ENCODE data around the gene SERPINI1.

The SERPINI1 gene, protein sequence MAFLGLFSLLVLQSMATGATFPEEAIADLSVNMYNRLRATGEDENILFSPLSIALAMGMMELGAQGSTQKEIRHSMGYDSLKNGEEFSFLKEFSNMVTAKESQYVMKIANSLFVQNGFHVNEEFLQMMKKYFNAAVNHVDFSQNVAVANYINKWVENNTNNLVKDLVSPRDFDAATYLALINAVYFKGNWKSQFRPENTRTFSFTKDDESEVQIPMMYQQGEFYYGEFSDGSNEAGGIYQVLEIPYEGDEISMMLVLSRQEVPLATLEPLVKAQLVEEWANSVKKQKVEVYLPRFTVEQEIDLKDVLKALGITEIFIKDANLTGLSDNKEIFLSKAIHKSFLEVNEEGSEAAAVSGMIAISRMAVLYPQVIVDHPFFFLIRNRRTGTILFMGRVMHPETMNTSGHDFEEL

DNA sequence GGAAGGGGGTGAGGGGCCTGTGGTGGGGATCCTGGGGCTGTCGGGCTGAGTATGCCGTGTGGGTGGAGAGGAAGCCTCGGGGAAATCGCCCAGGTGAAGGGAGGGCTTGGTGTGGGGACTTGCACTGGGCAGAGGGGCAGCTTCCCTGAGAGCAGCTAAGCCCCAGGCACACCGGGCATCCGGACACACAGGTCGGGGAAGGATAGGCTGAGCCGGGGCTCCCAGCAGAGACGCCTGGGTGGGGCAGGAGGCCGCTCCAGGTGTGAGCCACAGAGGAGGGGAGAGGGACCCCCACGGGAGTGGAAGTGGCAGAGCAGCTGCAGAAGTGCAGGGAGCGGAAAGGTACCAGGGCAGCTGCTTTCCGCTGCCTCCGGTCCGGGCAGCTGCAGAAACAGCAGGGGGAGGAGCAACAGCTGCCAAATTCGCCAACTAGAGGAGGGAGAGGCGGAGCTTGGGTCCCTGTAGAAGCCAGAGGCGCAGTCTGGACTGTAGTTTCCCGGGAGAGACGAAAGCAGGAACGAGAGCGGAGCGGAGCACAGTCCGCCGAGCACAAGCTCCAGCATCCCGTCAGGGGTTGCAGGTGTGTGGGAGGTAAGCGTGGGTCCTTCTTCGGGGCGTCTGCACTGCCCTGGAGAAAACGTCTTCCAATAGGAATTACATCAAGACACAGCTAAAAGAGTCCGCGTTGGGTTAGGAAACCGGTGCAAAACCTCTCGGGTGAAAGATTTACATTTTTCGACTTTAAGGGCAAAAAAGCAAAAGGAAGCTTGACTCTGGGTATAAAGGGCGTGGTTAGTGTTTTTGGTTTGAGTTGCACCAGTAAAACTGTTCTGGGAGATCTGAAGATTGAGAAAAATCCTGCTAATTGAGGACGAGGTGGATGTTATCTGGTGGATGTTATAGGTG is at the start of gene SERPINI1:
Gene SERPINI1, plus strand, starts transcription at position 489 of the 906 bp plus-strand sequence. CDS start 53,408 bp downstream, outside the sequence.
- peak; percentile 77 for DNase-seq (ENCODE audit: low spot score)
- ChIA-PET POLR2A (ENCODE audit: low non-redundant PET) (interaction anchor here (0.6 kb wide), 1 partner anchor 77 kb away, joined by 3 read pairs; no protein-coding TSS in a partner anchor), CTCF (no interaction called here)
- TF ChIP-seq, protein P1, sequence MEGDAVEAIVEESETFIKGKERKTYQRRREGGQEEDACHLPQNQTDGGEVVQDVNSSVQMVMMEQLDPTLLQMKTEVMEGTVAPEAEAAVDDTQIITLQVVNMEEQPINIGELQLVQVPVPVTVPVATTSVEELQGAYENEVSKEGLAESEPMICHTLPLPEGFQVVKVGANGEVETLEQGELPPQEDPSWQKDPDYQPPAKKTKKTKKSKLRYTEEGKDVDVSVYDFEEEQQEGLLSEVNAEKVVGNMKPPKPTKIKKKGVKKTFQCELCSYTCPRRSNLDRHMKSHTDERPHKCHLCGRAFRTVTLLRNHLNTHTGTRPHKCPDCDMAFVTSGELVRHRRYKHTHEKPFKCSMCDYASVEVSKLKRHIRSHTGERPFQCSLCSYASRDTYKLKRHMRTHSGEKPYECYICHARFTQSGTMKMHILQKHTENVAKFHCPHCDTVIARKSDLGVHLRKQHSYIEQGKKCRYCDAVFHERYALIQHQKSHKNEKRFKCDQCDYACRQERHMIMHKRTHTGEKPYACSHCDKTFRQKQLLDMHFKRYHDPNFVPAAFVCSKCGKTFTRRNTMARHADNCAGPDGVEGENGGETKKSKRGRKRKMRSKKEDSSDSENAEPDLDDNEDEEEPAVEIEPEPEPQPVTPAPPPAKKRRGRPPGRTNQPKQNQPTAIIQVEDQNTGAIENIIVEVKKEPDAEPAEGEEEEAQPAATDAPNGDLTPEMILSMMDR (conservative IDR thresholded peaks at IDR 0.05; ENCODE audit: low read depth) = no peak
- H3K27ac ChIP-seq = peak within 1 kb of the TSS; percentile 97

GRCh38 chr3:167691366-167691765 is 44.2 kb upstream of the SERPINI1 start:
- ChIA-PET POLR2A (ENCODE audit: low non-redundant PET) (no interaction called here), CTCF (no interaction called here)
- no peak overlapping the region for H3K27ac ChIP-seq
- TF ChIP-seq, protein P1 (conservative IDR thresholded peaks at IDR 0.05; ENCODE audit: low read depth) = no peak
- no peak for DNase-seq (ENCODE audit: low spot score)

DNA sequence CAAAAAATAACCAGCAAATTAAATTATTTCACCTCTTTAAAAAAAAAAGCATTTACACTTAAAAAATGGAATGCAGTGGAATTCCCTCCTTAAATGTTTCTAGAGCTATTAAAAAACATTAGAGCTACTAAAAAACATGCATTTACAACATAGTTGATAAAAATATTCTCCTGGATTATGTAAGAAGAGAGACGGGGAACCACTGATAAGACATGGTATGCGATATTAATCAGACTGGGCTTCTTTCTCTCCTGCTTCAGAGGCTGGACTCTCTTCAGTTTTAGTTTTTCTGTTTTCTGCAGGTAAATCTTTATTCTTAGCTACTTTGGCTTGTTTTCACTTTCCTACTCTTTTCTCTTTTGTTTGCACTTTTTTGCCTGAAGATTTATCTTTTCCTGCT is 41.4 kb upstream of the SERPINI1 start:
- no peak for DNase-seq (ENCODE audit: low spot score)
- TF ChIP-seq, protein P1 (conservative IDR thresholded peaks at IDR 0.05; ENCODE audit: low read depth) = no peak
- ChIA-PET CTCF (interaction anchor here (0.6 kb wide), 1 partner anchor 310 kb away, joined by 3 read pairs; no protein-coding TSS in a partner anchor), POLR2A (ENCODE audit: low non-redundant PET) (no interaction called here)
- no peak overlapping the region for H3K27ac ChIP-seq

GRCh38 chr3:167700046-167700445 is 35.5 kb upstream of the SERPINI1 start:
- no peak for DNase-seq (ENCODE audit: low spot score)
- TF ChIP-seq, protein P1 (conservative IDR thresholded peaks at IDR 0.05; ENCODE audit: low read depth) = no peak
- POLR2A ChIA-PET (ENCODE audit: low non-redundant PET) = no interaction called here
- CTCF ChIA-PET = interaction anchor here (1.6 kb wide), 1 partner anchor 12 kb away, joined by 4 read pairs; no protein-coding TSS in a partner anchor
- H3K27ac ChIP-seq = no peak overlapping the region

- TF ChIP-seq, protein P1 (conservative IDR thresholded peaks at IDR 0.05; ENCODE audit: low read depth) = no peak
- CTCF ChIA-PET = interaction anchor here (0.6 to 1.6 kb wide), 3 partner anchors 13 to 219 kb away, joined by 4 to 6 read pairs (median 4); no protein-coding TSS in a partner anchor
- POLR2A ChIA-PET (ENCODE audit: low non-redundant PET) = no interaction called here
- H3K27ac ChIP-seq = no peak overlapping the region
- no peak for DNase-seq (ENCODE audit: low spot score)
Observed at GRCh38 chr3:167700926-167701325, 34.6 kb upstream of the SERPINI1 start.

GRCh38 chr3:167705840-167706239 is 29.7 kb upstream of the SERPINI1 start:
- DNase-seq (ENCODE audit: low spot score) = no peak
- POLR2A ChIA-PET (ENCODE audit: low non-redundant PET) = no interaction called here
- CTCF ChIA-PET = no interaction called here
- TF ChIP-seq, protein P1 (conservative IDR thresholded peaks at IDR 0.05; ENCODE audit: low read depth) = no peak
- H3K27ac ChIP-seq = no peak overlapping the region
